Measurements from ENCODE around the gene PNPLA3.

Gene PNPLA3

GRCh38 chr22:43889860-43890253 is 33.7 kb upstream of the PNPLA3 start:
- no peaks in the 10 kb centered on the region for H4K20me1 ChIP-seq (ENCODE audit: insufficient read depth, low read length, poor library complexity, severe bottlenecking)
- H3K4me3 ChIP-seq (ENCODE audit: low read length, poor library complexity, severe bottlenecking), result no peak overlapping the region
- H3K4me2 ChIP-seq (ENCODE audit: low read depth, low read length, poor library complexity, severe bottlenecking), result no peak overlapping the region
- H3K9ac ChIP-seq (ENCODE audit: low read depth, low read length, poor library complexity, severe bottlenecking), result no peak overlapping the region
- H3K4me1 ChIP-seq (ENCODE audit: insufficient read depth, low read length, poor library complexity, severe bottlenecking), result no peaks in the 10 kb centered on the region
- H2AFZ ChIP-seq (ENCODE audit: low read length), result no peak overlapping the region
- no peak for TF ChIP-seq EZH2phosphoT487 (IDR thresholded peaks at IDR 0.05; ENCODE audit: borderline replicate concordance)
- no peak for TF ChIP-seq CTCF (conservative IDR thresholded peaks at IDR 0.05; ENCODE audit: low read length)
- no peaks in the 10 kb centered on the region for H3K36me3 ChIP-seq (ENCODE audit: insufficient read depth, low read length)
- H3K79me2 ChIP-seq (ENCODE audit: insufficient read depth, low read length), result no peaks in the 10 kb centered on the region
- H3F3A ChIP-seq (ENCODE audit: low read depth), result no peaks in the 10 kb centered on the region
- H3K9me3 ChIP-seq (ENCODE audit: insufficient read depth, low read depth, low read length), result no peaks in the 10 kb centered on the region
- H3K27me3 ChIP-seq (ENCODE audit: insufficient read depth, low read length, poor library complexity, severe bottlenecking), result no peaks in the 10 kb centered on the region
- no peaks in the 10 kb centered on the region for H3K9me2 ChIP-seq (replicated peaks; ENCODE audit: low read depth, low read length)

GRCh38 chr22:43890901-43891331 is 32.7 kb upstream of the PNPLA3 start:
- Histone ChIP-seq H3K4me2 (ENCODE audit: low read depth, low read length, poor library complexity, severe bottlenecking) (no peak overlapping the region), H3K9me2 (replicated peaks; ENCODE audit: low read depth, low read length) (no peaks in the 10 kb centered on the region), H2AFZ (ENCODE audit: low read length) (no peak overlapping the region), H3K4me3 (ENCODE audit: low read length, poor library complexity, severe bottlenecking) (no peak overlapping the region), H3K79me2 (ENCODE audit: insufficient read depth, low read length) (no peaks in the 10 kb centered on the region), H3K4me1 (ENCODE audit: insufficient read depth, low read length, poor library complexity, severe bottlenecking) (no peaks in the 10 kb centered on the region), H3K36me3 (ENCODE audit: insufficient read depth, low read length) (no peaks in the 10 kb centered on the region), H3F3A (ENCODE audit: low read depth) (no peaks in the 10 kb centered on the region), H3K9me3 (ENCODE audit: insufficient read depth, low read depth, low read length) (no peaks in the 10 kb centered on the region), H3K27me3 (ENCODE audit: insufficient read depth, low read length, poor library complexity, severe bottlenecking) (no peaks in the 10 kb centered on the region), H4K20me1 (ENCODE audit: insufficient read depth, low read length, poor library complexity, severe bottlenecking) (no peaks in the 10 kb centered on the region), H3K9ac (ENCODE audit: low read depth, low read length, poor library complexity, severe bottlenecking) (no peak overlapping the region)
- TF ChIP-seq EZH2phosphoT487 (IDR thresholded peaks at IDR 0.05; ENCODE audit: borderline replicate concordance), result no peak
- no peak for TF ChIP-seq CTCF (conservative IDR thresholded peaks at IDR 0.05; ENCODE audit: low read length)

GRCh38 chr22:43891360-43892182 is 32.0 kb upstream of the PNPLA3 start, which contains the start of gene PNPLA5:
Gene PNPLA5, minus strand, starts transcription at chr22:43892013. Its CDS starts 133 bp downstream, at chr22:43891880.
- Histone ChIP-seq H3K4me2 (ENCODE audit: low read depth, low read length, poor library complexity, severe bottlenecking) (no peak within 1 kb of the TSS), H3K4me1 (ENCODE audit: insufficient read depth, low read length, poor library complexity, severe bottlenecking) (no peaks in the 10 kb centered on the region), H3K9me3 (ENCODE audit: insufficient read depth, low read depth, low read length) (no peaks in the 10 kb centered on the region), H3K36me3 (ENCODE audit: insufficient read depth, low read length) (no peaks in the 10 kb centered on the region), H3K27me3 (ENCODE audit: insufficient read depth, low read length, poor library complexity, severe bottlenecking) (no peaks in the 10 kb centered on the region), H4K20me1 (ENCODE audit: insufficient read depth, low read length, poor library complexity, severe bottlenecking) (no peaks in the 10 kb centered on the region), H2AFZ (ENCODE audit: low read length) (no peak within 1 kb of the TSS), H3K9me2 (replicated peaks; ENCODE audit: low read depth, low read length) (no peaks in the 10 kb centered on the region), H3K9ac (ENCODE audit: low read depth, low read length, poor library complexity, severe bottlenecking) (no peak within 1 kb of the TSS), H3K79me2 (ENCODE audit: insufficient read depth, low read length) (no peaks in the 10 kb centered on the region), H3F3A (ENCODE audit: low read depth) (no peaks in the 10 kb centered on the region), H3K4me3 (ENCODE audit: low read length, poor library complexity, severe bottlenecking) (no peak within 1 kb of the TSS)
- no peak for TF ChIP-seq EZH2phosphoT487 (IDR thresholded peaks at IDR 0.05; ENCODE audit: borderline replicate concordance)
- TF ChIP-seq CTCF (conservative IDR thresholded peaks at IDR 0.05; ENCODE audit: low read length), result no peak

All from Loucy (cell line).